GM15510 (cell line): ENCODE measurements around the gene TAF4.

Source experiments
- POLR2A ChIP-seq: IDR thresholded peaks from 3 replicates; pipeline ENCODE4 v1.6.1; 2011; ENCODE audit warnings: borderline replicate concordance; ENCODE audit not compliant: insufficient read length; ENCODE audit errors: extremely low read depth

TAF4 gene

DNA sequence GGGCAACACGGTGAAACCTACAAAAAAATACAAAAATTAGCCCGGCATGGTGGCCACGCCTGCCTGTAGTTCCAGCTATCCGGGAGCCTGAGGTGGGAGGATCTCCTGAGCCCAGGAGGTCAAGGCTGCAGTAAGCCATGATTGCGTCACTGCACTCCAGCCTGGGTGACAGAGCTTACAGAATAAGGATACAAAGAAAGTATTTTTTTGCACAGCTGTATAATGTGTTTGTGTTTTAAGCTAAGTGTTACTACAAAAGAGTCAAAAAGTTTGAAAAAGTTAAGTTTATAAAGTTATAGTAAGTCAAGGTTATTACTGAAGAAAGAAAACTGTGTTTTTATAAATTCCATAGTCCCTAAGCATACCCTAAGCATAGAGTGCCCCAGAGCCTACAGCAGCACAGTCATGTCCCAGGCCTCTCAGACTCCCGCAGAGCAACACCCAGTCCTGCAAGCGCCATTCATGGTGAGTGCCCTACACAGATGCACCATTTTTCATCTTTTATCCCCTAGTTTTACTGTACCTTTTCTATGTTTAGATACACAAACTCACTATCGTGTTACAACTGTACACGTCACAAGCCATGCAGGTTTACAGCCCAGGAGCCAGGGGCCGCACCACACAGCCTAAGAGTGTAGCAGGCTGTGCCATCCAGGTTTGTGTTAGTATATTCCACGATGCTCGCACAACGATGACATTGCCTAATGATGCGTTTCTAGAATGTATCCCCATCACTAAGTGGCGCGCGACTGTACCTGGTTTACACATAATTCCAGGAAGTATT lies 22.4 kb downstream of the TAF4 start:
- no peak for TF ChIP-seq POLR2A

- no peak for TF ChIP-seq POLR2A
These were observed 23.5 kb downstream of the TAF4 start for GRCh38 chr20:62042025-62042820.

DNA sequence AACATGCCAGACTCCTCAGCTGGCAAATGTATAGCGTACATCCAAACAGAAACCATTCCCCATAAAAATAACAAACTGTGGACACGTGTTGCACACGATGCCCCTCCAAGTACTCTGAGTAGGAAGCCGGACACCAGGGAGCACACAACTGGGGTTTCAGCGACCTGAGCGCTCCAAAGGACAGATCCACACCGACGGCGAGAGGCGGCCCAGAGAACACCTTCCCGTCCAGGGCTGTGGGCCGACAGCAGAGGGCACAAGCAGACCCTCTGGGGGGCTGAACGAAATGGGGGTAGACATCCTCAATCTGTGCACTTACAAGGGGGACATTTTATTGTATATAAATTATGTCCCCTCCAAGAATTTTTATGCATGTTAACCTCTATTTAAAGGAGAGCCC lies 24.7 kb downstream of the TAF4 start:
- TF ChIP-seq POLR2A: no peak

- TF ChIP-seq POLR2A: no peak
These were observed 25.2 kb downstream of the TAF4 start for GRCh38 chr20:62040381-62040922.

DNA sequence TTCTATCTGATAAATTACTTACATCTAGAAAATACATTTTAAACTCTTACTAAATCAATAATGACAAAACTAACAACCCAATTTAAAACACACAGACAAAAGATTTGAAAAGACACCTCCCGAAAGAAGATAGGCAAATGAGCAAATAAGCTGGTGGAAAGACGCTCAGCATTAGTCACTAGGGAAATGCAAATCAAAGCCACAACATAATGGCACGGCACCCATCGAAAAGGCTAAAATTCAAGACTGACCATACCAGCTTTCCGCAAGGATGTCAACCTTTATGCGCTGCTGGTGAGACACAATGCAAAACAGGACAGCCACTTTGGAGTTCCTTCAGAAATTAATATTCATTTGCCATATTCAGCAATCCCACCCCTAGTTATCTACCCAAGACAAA lies 25.9 kb downstream of the TAF4 start:
- TF ChIP-seq POLR2A: no peak

- TF ChIP-seq POLR2A: no peak
These were observed 32.9 kb downstream of the TAF4 start for GRCh38 chr20:62032609-62033368.

GRCh38 chr20:62031462-62032092 lies 34.1 kb downstream of the TAF4 start:
- TF ChIP-seq POLR2A: no peak

- TF ChIP-seq POLR2A: no peak
These were observed 34.7 kb downstream of the TAF4 start for GRCh38 chr20:62030834-62031434.

GRCh38 chr20:62030357-62030756 lies 35.3 kb downstream of the TAF4 start:
- no peak for TF ChIP-seq POLR2A

- TF ChIP-seq POLR2A: no peak
These were observed 35.7 kb downstream of the TAF4 start for GRCh38 chr20:62029949-62030348.

DNA sequence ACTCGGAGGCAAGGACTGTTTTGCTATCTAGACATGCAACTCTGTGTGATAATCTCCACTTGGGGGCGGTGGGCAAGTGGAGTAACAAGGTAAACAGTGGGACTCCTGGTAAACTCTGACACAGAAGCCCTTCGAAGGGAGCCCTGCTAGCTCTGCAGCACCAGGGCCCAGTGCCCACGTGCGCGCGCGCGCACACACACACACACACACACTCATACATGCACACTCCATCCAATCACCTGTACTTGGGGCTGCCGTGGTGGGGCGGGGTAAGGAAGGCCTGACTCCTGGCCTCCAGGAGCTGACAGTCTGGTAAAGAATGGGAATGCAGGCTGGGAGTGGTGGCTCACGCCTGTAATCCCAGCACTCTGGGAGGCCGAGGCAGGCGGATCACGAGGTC lies 36.4 kb downstream of the TAF4 start:
- TF ChIP-seq POLR2A: no peak

GRCh38 chr20:62028384-62028783 lies 37.3 kb downstream of the TAF4 start:
- TF ChIP-seq POLR2A: no peak

DNA sequence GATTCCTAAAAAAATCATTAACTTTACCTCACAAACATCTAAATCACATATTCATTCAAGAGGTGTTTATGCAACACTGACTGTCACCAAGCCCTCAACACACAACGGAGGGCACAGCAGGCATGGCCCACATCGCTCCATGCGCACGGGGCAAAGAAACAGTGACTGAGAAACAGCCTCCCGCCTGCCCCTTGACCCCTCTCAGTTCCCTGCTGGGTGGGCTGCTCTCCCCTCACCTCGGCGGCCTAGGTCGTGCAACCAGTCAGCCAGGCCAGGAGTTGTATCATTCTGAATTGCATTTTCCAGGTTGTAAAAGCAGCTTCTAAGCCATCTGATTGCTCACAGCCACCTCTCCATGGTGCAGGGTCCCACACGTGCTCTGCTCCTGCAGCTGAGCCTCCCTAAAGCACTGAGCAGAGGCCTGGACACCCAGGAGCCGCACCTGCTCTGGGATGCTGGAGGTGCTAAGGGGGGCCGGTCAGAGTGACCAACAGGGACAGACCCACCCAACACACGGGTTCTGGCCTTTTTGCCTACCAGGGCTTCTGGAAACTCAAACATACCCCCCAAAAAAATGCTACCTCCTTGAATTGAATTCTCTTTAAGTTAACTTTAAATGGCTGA lies 37.9 kb downstream of the TAF4 start:
- no peak for TF ChIP-seq POLR2A

DNA sequence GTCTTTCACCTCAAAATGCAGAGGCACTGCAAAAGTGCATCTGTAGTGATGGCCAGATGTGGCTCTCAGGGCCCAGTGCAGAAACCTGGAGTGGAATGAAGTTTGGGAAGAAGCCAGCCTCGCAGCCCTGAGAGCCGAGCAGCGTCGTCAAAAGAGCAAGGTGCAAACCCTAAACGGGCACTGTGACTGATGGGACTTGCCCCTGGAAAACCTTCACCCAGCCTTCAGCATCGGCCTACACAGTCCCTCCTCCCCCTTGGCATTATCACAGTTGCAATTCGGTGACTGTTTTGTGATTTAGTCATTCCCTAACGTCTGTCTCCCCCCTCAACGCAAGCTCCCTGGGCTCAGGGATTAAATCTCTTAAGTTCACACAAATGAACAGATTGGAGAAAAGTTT lies 38.6 kb downstream of the TAF4 start:
- TF ChIP-seq POLR2A: no peak
